GM21360 (cell line): ENCODE data around the gene IFT25.
A peak's percentile ranks its signal among the peaks of the same experiment; 100 is the strongest.
"Not testable (repeated sequence)": the region's sequence is repeated elsewhere in the genome, so short reads cannot be mapped to it uniquely, and the experiment has no call there.

ENCODE experiments used
- ATAC-seq: cut with Tn5 transposase; IDR thresholded peaks from one replicate; pipeline ENCODE4 v1.9.1; 2021; ENCODE audit warnings: mild to moderate bottlenecking, moderate library complexity; ENCODE audit not compliant: unreplicated experiment

Gene IFT25

GRCh38 chr1:53945433-53946251 lies at the start of gene IFT25:
Gene IFT25 (minus strand): TSS chr1:53945699. CDS start chr1:53940082, 5,617 bp downstream.
- peak; percentile 65 for ATAC-seq

GRCh38 chr1:53994516-53994915 lies 49.0 kb upstream of the IFT25 start:
- ATAC-seq = not testable (repeated sequence)

- no peak for ATAC-seq
These were observed 46.8 kb upstream of the IFT25 start for GRCh38 chr1:53992085-53992874.

GRCh38 chr1:53987880-53988279 lies 42.4 kb upstream of the IFT25 start:
- no peak for ATAC-seq

GRCh38 chr1:53986458-53986857 lies 41.0 kb upstream of the IFT25 start:
- no peak for ATAC-seq

- no peak for ATAC-seq
These were observed 39.2 kb upstream of the IFT25 start for GRCh38 chr1:53984726-53985125.

- no peak for ATAC-seq
These were observed 37.2 kb upstream of the IFT25 start for GRCh38 chr1:53982763-53983104.

GRCh38 chr1:53982034-53982762 lies 36.7 kb upstream of the IFT25 start:
- ATAC-seq = no peak

GRCh38 chr1:53981220-53981619 lies 35.7 kb upstream of the IFT25 start:
- ATAC-seq = no peak

GRCh38 chr1:53979712-53980450 lies 34.4 kb upstream of the IFT25 start:
- ATAC-seq = no peak

- ATAC-seq = no peak
These were observed 30.4 kb upstream of the IFT25 start for GRCh38 chr1:53975861-53976260.

- ATAC-seq = no peak
These were observed 26.2 kb upstream of the IFT25 start for GRCh38 chr1:53971718-53972117.

- ATAC-seq = not testable (repeated sequence)
These were observed 23.8 kb upstream of the IFT25 start for GRCh38 chr1:53969323-53969722.

GRCh38 chr1:53968125-53968513 lies 22.6 kb upstream of the IFT25 start:
- ATAC-seq = no peak

- no peak for ATAC-seq
These were observed 22.1 kb upstream of the IFT25 start for GRCh38 chr1:53967409-53968124.

- no peak for ATAC-seq
These were observed 21.3 kb upstream of the IFT25 start for GRCh38 chr1:53966794-53967193.

- no peak for ATAC-seq
These were observed 18.6 kb upstream of the IFT25 start for GRCh38 chr1:53964109-53964508.

GRCh38 chr1:53963460-53963859 lies 18.0 kb upstream of the IFT25 start:
- ATAC-seq = no peak

GRCh38 chr1:53962395-53962794 lies 16.9 kb upstream of the IFT25 start:
- no peak for ATAC-seq

- ATAC-seq = no peak
These were observed 14.3 kb upstream of the IFT25 start for GRCh38 chr1:53959664-53960250.
